Measurements from ENCODE around the gene MTRFR. TPM values are rescaled to one million over a fixed set of nuclear protein-coding genes. Genes with fewer than 3 reads are reported as not detected.

The MTRFR gene
- total and polyA plus RNA-seq, 2 donors (not counting 3 experiments of a cell fraction or from before 2014, with no cell fraction given), result 9.1 to 14.4 TPM

DNA sequence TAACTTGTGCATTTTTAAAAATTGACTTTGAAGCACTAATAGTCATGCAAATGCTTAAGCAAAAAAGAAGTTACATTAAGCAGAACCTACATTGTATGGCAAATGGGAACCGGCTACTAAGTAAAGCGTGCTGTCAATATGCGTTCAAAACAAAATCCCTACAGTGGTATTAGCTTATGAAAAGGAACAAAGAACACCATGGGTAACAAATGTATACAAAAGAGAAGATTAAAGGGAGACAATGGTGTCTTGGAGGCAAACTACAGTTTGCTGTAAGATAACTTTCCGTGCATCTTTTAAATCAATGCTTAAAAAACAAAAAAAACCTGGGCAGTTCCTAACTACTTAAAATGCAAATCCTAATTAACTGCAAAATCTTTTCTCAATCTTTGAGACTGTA lies 28.0 kb downstream of the MTRFR start:
- no peak for DNase-seq (ENCODE audit: low read depth, low spot score)

More for the DNA sequence above, 28.0 kb downstream of the MTRFR start:
- TF ChIP-seq, protein P1, sequence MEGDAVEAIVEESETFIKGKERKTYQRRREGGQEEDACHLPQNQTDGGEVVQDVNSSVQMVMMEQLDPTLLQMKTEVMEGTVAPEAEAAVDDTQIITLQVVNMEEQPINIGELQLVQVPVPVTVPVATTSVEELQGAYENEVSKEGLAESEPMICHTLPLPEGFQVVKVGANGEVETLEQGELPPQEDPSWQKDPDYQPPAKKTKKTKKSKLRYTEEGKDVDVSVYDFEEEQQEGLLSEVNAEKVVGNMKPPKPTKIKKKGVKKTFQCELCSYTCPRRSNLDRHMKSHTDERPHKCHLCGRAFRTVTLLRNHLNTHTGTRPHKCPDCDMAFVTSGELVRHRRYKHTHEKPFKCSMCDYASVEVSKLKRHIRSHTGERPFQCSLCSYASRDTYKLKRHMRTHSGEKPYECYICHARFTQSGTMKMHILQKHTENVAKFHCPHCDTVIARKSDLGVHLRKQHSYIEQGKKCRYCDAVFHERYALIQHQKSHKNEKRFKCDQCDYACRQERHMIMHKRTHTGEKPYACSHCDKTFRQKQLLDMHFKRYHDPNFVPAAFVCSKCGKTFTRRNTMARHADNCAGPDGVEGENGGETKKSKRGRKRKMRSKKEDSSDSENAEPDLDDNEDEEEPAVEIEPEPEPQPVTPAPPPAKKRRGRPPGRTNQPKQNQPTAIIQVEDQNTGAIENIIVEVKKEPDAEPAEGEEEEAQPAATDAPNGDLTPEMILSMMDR (IDR thresholded peaks at IDR 0.05; ENCODE audit: extremely low read depth in 1 of 2, insufficient read depth in 1 of 2, low read depth in 1 of 2, low read length in 2 of 2), result no peak
- TF ChIP-seq POLR2AphosphoS5 (IDR thresholded peaks at IDR 0.05; ENCODE audit: insufficient read depth, low read depth, low read length) (no peak), POLR2A (IDR thresholded peaks at IDR 0.05; ENCODE audit: low read depth, low read length) (no peak), FOS (IDR thresholded peaks at IDR 0.05; ENCODE audit: borderline replicate concordance, insufficient read depth, low read length) (no peak), EZH2 (IDR thresholded peaks at IDR 0.05; ENCODE audit: borderline replicate concordance, low read depth, low read length, severe bottlenecking) (no peak), MYC (IDR thresholded peaks at IDR 0.05; ENCODE audit: low read depth, low read length) (no peak), GATA2 (IDR thresholded peaks at IDR 0.05; ENCODE audit: insufficient read depth, insufficient read length, low read depth, low read length) (no peak), JUN (IDR thresholded peaks at IDR 0.05; ENCODE audit: borderline replicate concordance, insufficient read depth, insufficient read length, low read depth) (no peak)
- TF ChIP-seq, protein P2, sequence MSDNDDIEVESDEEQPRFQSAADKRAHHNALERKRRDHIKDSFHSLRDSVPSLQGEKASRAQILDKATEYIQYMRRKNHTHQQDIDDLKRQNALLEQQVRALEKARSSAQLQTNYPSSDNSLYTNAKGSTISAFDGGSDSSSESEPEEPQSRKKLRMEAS (IDR thresholded peaks at IDR 0.05; ENCODE audit: insufficient read depth, insufficient read length), result no peak
- Histone ChIP-seq H3K9me1 (replicated peaks; ENCODE audit: control insufficient read depth, extremely low read depth, insufficient read depth, low read length) (no peaks in the 10 kb centered on the region), H4K20me1 (replicated peaks; ENCODE audit: control insufficient read depth, extremely low read depth, insufficient read depth, low read length) (no peaks in the 10 kb centered on the region), H3K4me1 (ENCODE audit: control insufficient read depth, extremely low read depth, insufficient read depth, low read length) (no peaks in the 10 kb centered on the region), H3K27me3 (ENCODE audit: control insufficient read depth in 2 of 2, insufficient read depth in 2 of 2, low read length in 2 of 2) (no peaks in the 10 kb centered on the region), H2AFZ (ENCODE audit: low read depth, low read length) (no peak overlapping the region), H3K9me3 (replicated peaks; ENCODE audit: control insufficient read depth, insufficient read depth, low read length) (no peaks in the 10 kb centered on the region), H3K79me2 (ENCODE audit: control insufficient read depth, insufficient read depth, low read length) (peaks cover 26% of the 10 kb centered on the region), H3K4me3 (replicated peaks in 1 of 3; ENCODE audit: insufficient read depth in 1 of 3, low read depth in 1 of 3, low read length in 3 of 3) (no peak overlapping the region), H3K9ac (replicated peaks; ENCODE audit: extremely low read depth, insufficient read depth, low read length) (no peak overlapping the region), H3K36me3 (ENCODE audit: control insufficient read depth in 2 of 2, extremely low read depth in 1 of 2, insufficient read depth in 2 of 2, low read length in 2 of 2) (peaks cover 30 to 47% of the 10 kb centered on the region in 2 experiments), H3K4me2 (ENCODE audit: insufficient read depth, low read length) (no peak overlapping the region), H3K27ac (ENCODE audit: insufficient read depth, low read depth, low read length) (no peak overlapping the region)
- no peak for FAIRE-seq
- dilution Hi-C loops (cut with MboI; ENCODE audit: extremely low pct_ligation_motif_present, low sequenced_read_pairs), result no loop called here
- intact Hi-C loops (cut with micrococcal nuclease), result no loop called here
- BruUV-seq (replicated peaks), result TSS peak; percentile 74
- CTCF ChIA-PET, result no interaction called here
- POLR2A ChIA-PET, result no interaction called here
